Measurements from ENCODE around the gene ZNF19.

Gene ZNF19

DNA sequence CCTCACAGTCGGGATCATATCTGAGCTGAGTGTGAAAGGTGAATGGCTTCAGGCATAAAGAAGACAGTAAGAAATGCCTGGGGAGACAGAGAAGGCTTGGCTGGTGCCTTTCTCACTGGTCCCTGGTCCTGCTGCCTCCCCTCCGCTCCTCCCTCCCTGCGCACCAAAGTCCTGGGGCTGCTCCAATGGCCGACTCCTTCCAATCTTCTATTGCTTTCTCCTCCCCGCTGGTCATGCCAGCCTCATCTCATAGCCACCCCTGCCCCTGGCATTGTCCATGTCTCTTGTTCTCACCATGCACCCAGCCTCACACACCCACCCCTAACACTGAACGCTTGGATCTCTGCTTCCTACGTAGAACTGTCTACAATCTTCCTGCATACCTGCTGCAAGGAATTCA lies 65.3 kb downstream of the ZNF19 start:
- Histone ChIP-seq H3K27ac (ENCODE audit: low read depth, low read length) (no peak overlapping the region), H3K27me3 (ENCODE audit: low read length) (no peaks in the 10 kb centered on the region), H2AFZ (ENCODE audit: low read depth, low read length, severe bottlenecking) (no peak overlapping the region), H3K4me2 (ENCODE audit: low read depth, low read length, poor library complexity, severe bottlenecking) (no peak overlapping the region), H3F3A (ENCODE audit: insufficient read depth) (no peaks in the 10 kb centered on the region), H4K20me1 (ENCODE audit: low read depth, low read length) (no peaks in the 10 kb centered on the region), H3K36me3 (ENCODE audit: low read length) (no peaks in the 10 kb centered on the region), H3K4me3 (ENCODE audit: insufficient read depth, low read length, poor library complexity, severe bottlenecking) (no peak overlapping the region), H3K79me2 (ENCODE audit: insufficient read depth, low read length) (no peaks in the 10 kb centered on the region), H3K9me2 (replicated peaks; ENCODE audit: insufficient read depth, low read length) (no peaks in the 10 kb centered on the region), H3K9ac (ENCODE audit: low read length) (no peak overlapping the region), H3K9me3 (ENCODE audit: insufficient read depth, low read length) (no peaks in the 10 kb centered on the region)
- TF ChIP-seq, protein P1, sequence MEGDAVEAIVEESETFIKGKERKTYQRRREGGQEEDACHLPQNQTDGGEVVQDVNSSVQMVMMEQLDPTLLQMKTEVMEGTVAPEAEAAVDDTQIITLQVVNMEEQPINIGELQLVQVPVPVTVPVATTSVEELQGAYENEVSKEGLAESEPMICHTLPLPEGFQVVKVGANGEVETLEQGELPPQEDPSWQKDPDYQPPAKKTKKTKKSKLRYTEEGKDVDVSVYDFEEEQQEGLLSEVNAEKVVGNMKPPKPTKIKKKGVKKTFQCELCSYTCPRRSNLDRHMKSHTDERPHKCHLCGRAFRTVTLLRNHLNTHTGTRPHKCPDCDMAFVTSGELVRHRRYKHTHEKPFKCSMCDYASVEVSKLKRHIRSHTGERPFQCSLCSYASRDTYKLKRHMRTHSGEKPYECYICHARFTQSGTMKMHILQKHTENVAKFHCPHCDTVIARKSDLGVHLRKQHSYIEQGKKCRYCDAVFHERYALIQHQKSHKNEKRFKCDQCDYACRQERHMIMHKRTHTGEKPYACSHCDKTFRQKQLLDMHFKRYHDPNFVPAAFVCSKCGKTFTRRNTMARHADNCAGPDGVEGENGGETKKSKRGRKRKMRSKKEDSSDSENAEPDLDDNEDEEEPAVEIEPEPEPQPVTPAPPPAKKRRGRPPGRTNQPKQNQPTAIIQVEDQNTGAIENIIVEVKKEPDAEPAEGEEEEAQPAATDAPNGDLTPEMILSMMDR (IDR thresholded peaks at IDR 0.05; ENCODE audit: insufficient read depth, low read length, poor library complexity, severe bottlenecking) = no peak
- no peak for TF ChIP-seq EZH2phosphoT487 (conservative IDR thresholded peaks at IDR 0.05; ENCODE audit: low read length)

Data from SU-DHL-6 (cell line).